Endodermal cell (in vitro differentiated cells): ENCODE measurements around the gene HNRNPA0. TPM values are rescaled to one million over a fixed set of nuclear protein-coding genes. Genes with fewer than 3 reads are reported as not detected.

Experiments used
- DNase-seq: peaks from one replicate; pipeline ENCODE4 v3.0.0-alpha.2; 2017
- H3K27ac ChIP-seq: 2 replicates; pipeline ENCODE4 v1.5.1; 2013; ENCODE audit warnings: mild to moderate bottlenecking, low read depth, low read length, moderate library complexity
- H3K27me3 ChIP-seq: 2 replicates; pipeline ENCODE4 v1.6.1; 2013; ENCODE audit warnings: mild to moderate bottlenecking, low read length, moderate library complexity; ENCODE audit not compliant: insufficient read depth, control insufficient read depth, poor library complexity, severe bottlenecking
- H3K36me3 ChIP-seq: 2 replicates; pipeline ENCODE4 v1.7.0; 2013; ENCODE audit warnings: mild to moderate bottlenecking, low read length, moderate library complexity; ENCODE audit not compliant: control insufficient read depth, insufficient read depth
- H3K4me1 ChIP-seq: one replicate; pipeline ENCODE4 v1.7.0; 2013; ENCODE audit warnings: low read length; ENCODE audit not compliant: control insufficient read depth, insufficient read depth
- H3K4me3 ChIP-seq: 2 replicates; pipeline ENCODE4 v1.5.1; 2013; ENCODE audit warnings: mild to moderate bottlenecking, low read length, moderate library complexity
- H3K9ac ChIP-seq: 2 replicates; pipeline ENCODE4 v1.6.1; 2013; ENCODE audit warnings: mild to moderate bottlenecking, low read length, moderate library complexity; ENCODE audit not compliant: poor library complexity, severe bottlenecking; ENCODE audit errors: extremely low read depth
- H3K9me3 ChIP-seq: 2 replicates; pipeline ENCODE4 v1.6.1; 2013; ENCODE audit warnings: mild to moderate bottlenecking, low read length, moderate library complexity; ENCODE audit not compliant: control insufficient read depth
- H3K27ac Mint-ChIP-seq: 2 replicates; pipeline ENCODE4 v1.8.0; 2020; ENCODE audit warnings: mixed read lengths
- H3K27me3 Mint-ChIP-seq: 2 replicates; pipeline ENCODE4 v1.8.0; 2021; ENCODE audit warnings: mild to moderate bottlenecking, mixed read lengths; ENCODE audit not compliant: insufficient read depth
- H3K36me3 Mint-ChIP-seq: 2 replicates; pipeline ENCODE4 v1.8.0; 2020; ENCODE audit warnings: low read depth, mixed read lengths
- H3K4me1 Mint-ChIP-seq: 2 replicates; pipeline ENCODE4 v1.8.0; 2020; ENCODE audit warnings: mixed read lengths
- H3K4me3 Mint-ChIP-seq: 2 replicates; pipeline ENCODE4 v1.8.0; 2020; ENCODE audit warnings: mild to moderate bottlenecking, moderate library complexity, mixed read lengths
- H3K9me3 Mint-ChIP-seq: 2 replicates; pipeline ENCODE4 v1.8.0; 2020; ENCODE audit warnings: mild to moderate bottlenecking, mixed read lengths
- CTCF ChIP-seq: fragments of 200-600 bp; sonication (generic); conservative IDR thresholded peaks from 2 replicates; pipeline ENCODE4 v1.5.0; 2021; ENCODE audit warnings: antibody characterized with exemption, mild to moderate bottlenecking
- WGBS, 2 experiments: methylation state at CpG; one replicate each; pipeline versions ENCODE4 v1.1.5 to v1.1.7; 2013; ENCODE audit warnings: missing lambda C conversion rate in 2 of 2, mixed read lengths in 1 of 2; ENCODE audit not compliant: insufficient coverage in 1 of 2, insufficient read length in 1 of 2; 5-methylcytosine and 5-hydroxymethylcytosine counted together
- total RNA-seq, 2 donors: library from RNA; stranded (reverse); fragmentation: NEBNext Ultra II Directional in 1 of 2; extraction: Animal tissue kit (Norgen Biotek cat#: 25700) in 1 of 2; gene quantifications; 2 replicates in 1 of 2; 3 replicates in 1 of 2; pipeline ENCODE4 v1.2.1, GENCODE V29; 2021

The HNRNPA0 gene
- total RNA-seq, 2 donors from 2014 or later, result 50.7 to 61.0 TPM

DNA sequence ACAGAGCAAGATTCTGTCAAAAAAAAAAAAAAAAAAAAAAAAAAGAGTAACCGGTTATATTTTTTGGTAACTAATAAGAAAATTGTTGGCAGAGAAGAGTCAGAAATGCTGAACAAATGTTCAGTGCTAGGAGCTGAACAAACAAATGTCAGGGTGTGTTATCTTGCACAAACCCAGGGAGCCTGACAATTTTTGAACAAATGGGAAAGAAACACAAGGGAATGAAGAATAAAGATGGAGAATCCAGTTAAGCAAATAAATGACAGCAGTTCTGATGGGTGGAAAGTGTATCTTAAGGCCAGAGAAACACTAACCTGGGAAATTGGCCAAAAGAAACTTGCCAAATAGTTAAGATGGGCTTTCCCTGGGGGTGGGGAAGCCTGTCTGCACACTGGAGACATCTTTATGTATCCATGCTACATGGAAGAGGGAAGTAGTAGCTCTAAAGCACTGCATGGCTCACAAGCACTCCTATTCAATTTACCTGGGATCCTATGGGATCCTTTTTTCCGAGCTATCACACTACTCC, 42.0 kb downstream of the HNRNPA0 start:
- Histone ChIP-seq H3K27ac (no peak overlapping the region), H3K36me3 (no peaks in the 10 kb centered on the region), H3K9ac (no peak overlapping the region), H3K9me3 (peaks cover 20% of the 10 kb centered on the region), H3K4me3 (no peak overlapping the region), H3K27me3 (no peaks in the 10 kb centered on the region), H3K4me1 (no peaks in the 10 kb centered on the region)
- Mint-ChIP-seq H3K27ac (no peak overlapping the region), H3K4me3 (no peak overlapping the region), H3K4me1 (no peaks in the 10 kb centered on the region), H3K27me3 (no peaks in the 10 kb centered on the region), H3K9me3 (peaks cover 20% of the 10 kb centered on the region), H3K36me3 (peaks cover 54% of the 10 kb centered on the region)
- TF ChIP-seq CTCF, result no peak
- WGBS, 2 experiments, result 90 to 100% methylated on average over 1 to 2 of the region's 2 CpGs
- peak; percentile 1 for DNase-seq

- H3K9me3 ChIP-seq, result peaks cover 20% of the 10 kb centered on the region
- H3K4me3 ChIP-seq, result no peak overlapping the region
- H3K27ac ChIP-seq, result no peak overlapping the region
- peaks cover 20% of the 10 kb centered on the region for H3K9me3 Mint-ChIP-seq
- no peak overlapping the region for H3K9ac ChIP-seq
- peak; percentile 32 for DNase-seq
- no peak overlapping the region for H3K27ac Mint-ChIP-seq
- no peaks in the 10 kb centered on the region for H3K27me3 Mint-ChIP-seq
- H3K4me3 Mint-ChIP-seq, result no peak overlapping the region
- TF ChIP-seq CTCF, result no peak
- no peaks in the 10 kb centered on the region for H3K4me1 ChIP-seq
- no peaks in the 10 kb centered on the region for H3K4me1 Mint-ChIP-seq
- peaks cover 49% of the 10 kb centered on the region for H3K36me3 Mint-ChIP-seq
- 74 to 94% methylated on average over 3 to 5 of the region's 5 CpGs for WGBS, 2 experiments
- no peaks in the 10 kb centered on the region for H3K27me3 ChIP-seq
- H3K36me3 ChIP-seq, result no peaks in the 10 kb centered on the region
Observed at GRCh38 chr5:137710086-137710485, 44.1 kb downstream of the HNRNPA0 start.

DNA sequence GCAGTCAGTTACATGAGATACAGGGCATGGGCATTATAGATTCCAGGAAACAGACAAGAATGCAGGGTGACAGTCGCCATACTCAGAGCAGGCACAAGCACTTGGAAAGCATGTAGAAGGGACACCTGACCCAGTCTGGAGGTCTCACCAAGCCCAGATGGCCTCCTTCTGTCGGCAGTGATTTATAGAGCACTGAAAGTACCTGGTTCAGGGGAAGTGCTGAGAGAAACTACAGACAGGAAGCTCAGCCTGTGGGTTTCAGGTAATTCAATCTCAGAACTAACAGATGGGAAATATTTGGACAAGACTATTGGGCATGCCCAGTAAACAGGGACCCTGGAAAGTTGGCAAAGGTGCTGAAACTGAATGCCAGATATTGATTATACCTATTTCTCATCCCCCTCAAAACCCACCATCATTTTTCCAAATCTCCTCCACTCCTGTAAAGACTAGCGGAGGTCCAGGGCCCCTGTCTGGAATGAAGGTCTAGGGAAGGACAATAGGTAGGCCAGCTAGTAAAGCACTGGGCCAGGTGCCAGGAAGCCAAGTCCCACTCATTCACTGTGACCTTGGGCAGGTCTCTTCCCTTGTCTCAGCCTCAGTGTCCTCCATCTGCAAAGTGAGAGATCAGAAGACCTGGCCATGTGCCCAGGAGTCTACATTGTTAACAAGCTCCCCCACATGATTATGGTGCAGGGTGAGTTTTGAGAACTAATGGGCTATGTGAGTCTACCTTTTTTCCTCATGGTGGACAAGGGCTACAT, 45.2 kb downstream of the HNRNPA0 start:
- Mint-ChIP-seq H3K36me3 (peaks cover 39% of the 10 kb centered on the region), H3K4me3 (no peak overlapping the region), H3K9me3 (peaks cover 14% of the 10 kb centered on the region), H3K4me1 (no peaks in the 10 kb centered on the region), H3K27ac (no peak overlapping the region), H3K27me3 (no peaks in the 10 kb centered on the region)
- Histone ChIP-seq H3K4me1 (no peaks in the 10 kb centered on the region), H3K4me3 (no peak overlapping the region), H3K9me3 (peaks cover 18% of the 10 kb centered on the region), H3K9ac (no peak overlapping the region), H3K36me3 (no peaks in the 10 kb centered on the region), H3K27ac (no peak overlapping the region), H3K27me3 (no peaks in the 10 kb centered on the region)
- TF ChIP-seq CTCF, result no peak
- WGBS, 2 experiments, result 98 to 100% methylated on average over 2 to 3 of the region's 3 CpGs
- peak; percentile 25 for DNase-seq
